Astrocyte of the spinal cord (primary cell): ENCODE data around the gene LIX1.

Source experiments
- DNase-seq: peaks from one replicate; pipeline ENCODE4 v3.0.0; 2011; ENCODE audit warnings: low read depth, low spot score
- H3K4me3 ChIP-seq: 2 replicates; pipeline ENCODE4 v1.5.1; 2011; ENCODE audit warnings: low read depth, mild to moderate bottlenecking, low read length, moderate library complexity
- CTCF ChIP-seq: IDR thresholded peaks from 2 replicates; pipeline ENCODE4 v1.5.1; 2012; ENCODE audit warnings: low read depth, mild to moderate bottlenecking, low read length, inconsistent platforms
- in situ Hi-C: cut with HindIII; loops from 2 replicates; pipeline ENCODE4 v1.10.0; 2017; ENCODE audit warnings: low sequenced_read_pairs

The LIX1 gene

GRCh38 chr5:97101189-97101910 is 41.1 kb downstream of the LIX1 start:
- no peak overlapping the region for H3K4me3 ChIP-seq
- in situ Hi-C loops = no loop called here
- DNase-seq = peak; percentile 45
- no peak for TF ChIP-seq CTCF

- in situ Hi-C loops = no loop called here
- TF ChIP-seq CTCF = no peak
- H3K4me3 ChIP-seq = no peak overlapping the region
- no peak for DNase-seq
Observed at GRCh38 chr5:97100476-97100875, 41.9 kb downstream of the LIX1 start.

DNA sequence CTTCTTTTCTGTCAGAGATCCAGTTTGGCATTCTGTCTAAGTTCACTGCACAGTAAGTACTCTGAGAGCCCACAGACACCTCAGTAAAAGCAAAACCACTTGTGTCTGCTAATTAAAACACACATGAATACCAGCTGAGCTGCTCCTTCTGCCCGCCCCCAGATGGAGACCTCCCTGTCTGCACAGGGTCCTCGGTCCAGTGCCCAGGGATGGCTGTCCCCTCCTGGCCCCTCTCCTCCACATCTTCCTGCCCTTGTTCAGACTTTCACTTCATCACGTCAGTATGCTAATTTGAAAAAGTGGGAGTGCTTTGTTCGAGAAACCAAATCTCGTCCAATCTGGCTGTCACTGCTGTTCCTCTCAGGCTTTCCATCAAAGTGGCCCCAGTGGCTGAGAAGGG is 43.5 kb downstream of the LIX1 start:
- no peak for DNase-seq

DNA sequence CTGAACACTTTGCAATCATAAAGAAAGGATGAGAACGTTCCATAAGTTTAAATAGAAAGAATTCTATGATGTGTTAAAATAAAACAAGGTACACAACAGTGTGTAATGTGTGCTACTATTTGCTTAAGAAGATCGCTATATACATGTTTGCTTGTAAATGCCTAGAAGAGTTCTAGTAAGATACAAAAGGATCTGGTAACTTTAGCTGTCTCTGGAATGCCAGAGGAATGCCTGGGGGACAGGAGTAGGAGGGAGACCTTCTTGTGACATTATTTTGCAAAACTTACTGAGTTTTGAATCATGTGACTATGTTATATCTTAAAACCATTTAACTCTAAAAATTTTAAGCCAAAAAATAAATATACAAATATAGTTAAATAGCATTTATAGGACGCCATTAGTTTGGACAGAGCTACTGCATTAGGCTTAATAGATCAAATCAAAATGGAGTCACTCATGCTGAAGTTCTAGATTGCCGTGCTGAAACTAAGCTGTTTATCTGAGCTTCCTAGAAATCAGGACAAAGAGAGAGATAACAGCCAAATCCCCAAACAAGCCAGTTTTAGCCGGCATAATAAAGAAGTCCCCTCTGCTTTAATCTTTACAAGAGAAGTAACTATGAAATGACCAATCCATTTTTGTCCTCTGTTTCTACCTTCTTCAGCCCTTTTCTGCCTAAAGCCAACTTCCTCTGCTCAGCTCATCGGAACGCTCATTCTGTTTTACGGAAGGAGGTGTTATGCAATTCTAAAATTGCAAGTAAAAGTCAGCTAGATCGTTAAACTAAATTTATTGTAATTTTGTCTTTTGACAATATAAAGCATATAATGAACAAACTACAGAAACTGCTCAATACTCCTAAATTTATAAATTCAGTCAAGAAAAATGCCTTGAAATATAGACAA is 44.8 kb downstream of the LIX1 start:
- H3K4me3 ChIP-seq = no peak overlapping the region
- DNase-seq = no peak
- TF ChIP-seq CTCF = no peak
- in situ Hi-C loops = no loop called here

More for the DNA sequence above, 43.5 kb downstream of the LIX1 start:
- no peak overlapping the region for H3K4me3 ChIP-seq
- TF ChIP-seq CTCF = no peak
- in situ Hi-C loops = no loop called here

- TF ChIP-seq CTCF = no peak
- no peak overlapping the region for H3K4me3 ChIP-seq
- DNase-seq = no peak
- in situ Hi-C loops = no loop called here
Observed at GRCh38 chr5:97096846-97097245, 45.6 kb downstream of the LIX1 start.

GRCh38 chr5:97096191-97096590 is 46.2 kb downstream of the LIX1 start:
- peak; percentile 47 for DNase-seq
- H3K4me3 ChIP-seq = no peak overlapping the region
- TF ChIP-seq CTCF = no peak
- in situ Hi-C loops = no loop called here
